HG03280 (cell line): ENCODE data around the gene ZSWIM9.
"Not testable (repeated sequence)": the region's sequence is repeated elsewhere in the genome, so short reads cannot be mapped to it uniquely, and the experiment has no call there.

Experiments used
- ATAC-seq: cut with Tn5 transposase; IDR thresholded peaks from one replicate; pipeline ENCODE4 v1.9.1; 2021; ENCODE audit warnings: mild to moderate bottlenecking, moderate library complexity; ENCODE audit not compliant: unreplicated experiment

The ZSWIM9 gene

DNA sequence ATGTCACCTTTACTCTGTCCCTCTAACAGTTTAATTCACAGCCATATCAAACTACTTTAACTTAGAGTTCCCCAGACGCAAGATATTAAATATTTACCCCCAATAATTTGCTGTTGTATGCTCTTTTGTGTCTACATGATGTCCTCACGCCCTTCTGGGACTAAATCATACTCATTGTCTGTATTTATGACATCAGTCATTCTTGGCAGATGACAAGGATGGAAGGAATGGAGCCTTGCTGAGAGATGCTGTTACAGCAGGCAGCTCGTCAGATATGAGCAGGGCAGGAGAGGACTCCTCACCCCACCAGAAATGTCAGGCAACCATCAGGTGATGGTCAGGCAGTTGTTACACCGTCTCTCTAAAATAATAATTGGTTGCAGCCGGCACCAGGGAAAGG is 43.5 kb downstream of the ZSWIM9 start:
- no peak for ATAC-seq

DNA sequence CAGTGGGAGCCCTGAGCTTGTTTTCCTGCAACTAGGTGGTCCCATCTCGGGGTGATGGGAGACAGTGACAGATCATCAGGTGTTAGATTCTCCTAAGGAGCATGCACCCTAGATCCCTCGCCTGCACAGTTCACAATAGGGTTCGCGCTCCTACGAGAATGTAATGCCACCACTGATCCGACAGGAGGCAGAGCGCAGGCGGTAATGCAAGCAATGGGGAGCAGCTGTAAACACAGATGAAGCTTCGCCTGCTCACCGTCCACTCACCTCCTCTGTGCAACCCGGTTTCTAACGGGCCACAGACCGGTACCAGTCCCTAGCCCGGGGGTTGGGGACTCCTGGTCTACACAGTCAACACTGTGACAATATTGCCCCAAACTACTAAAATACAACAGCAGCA is 46.5 kb downstream of the ZSWIM9 start:
- no peak for ATAC-seq

DNA sequence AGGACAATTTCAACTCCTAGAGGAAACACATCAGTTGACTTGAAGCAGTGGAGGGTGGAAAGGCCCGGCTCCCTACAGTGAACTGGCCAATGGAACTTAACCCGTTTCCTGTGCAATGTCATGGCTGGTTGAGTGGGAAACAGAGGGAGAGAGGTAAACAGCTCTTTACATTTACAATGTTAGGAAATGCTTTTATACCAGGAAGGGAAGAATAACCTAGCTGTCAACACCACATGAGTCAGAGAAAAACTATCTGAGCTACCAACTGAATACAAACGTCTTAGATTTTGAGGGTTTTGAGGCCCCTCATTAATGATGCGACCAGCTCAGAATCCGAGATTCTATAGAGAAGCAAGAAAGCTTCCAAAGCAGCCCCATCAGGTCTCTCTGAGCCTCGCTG is 48.5 kb downstream of the ZSWIM9 start:
- no peak for ATAC-seq

DNA sequence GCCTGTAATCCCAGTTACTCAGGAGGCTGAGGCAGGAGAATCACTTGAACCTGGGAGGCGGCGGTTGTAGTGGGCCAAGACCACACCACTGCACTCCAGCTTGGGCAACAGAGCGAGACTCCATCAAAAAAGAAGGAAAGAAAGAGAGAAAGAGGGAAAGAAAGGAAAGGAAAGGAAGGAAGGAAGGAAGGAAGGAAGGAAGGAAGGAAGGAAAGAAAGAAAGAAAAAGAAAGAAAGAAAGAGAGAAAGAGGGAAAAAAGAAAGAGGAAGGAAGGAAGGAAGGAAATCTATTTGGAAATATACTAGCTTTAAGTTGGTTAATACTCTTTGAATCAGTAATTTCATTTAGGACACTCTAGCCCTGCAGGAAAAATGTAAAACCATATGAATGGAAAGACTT is 50.3 kb downstream of the ZSWIM9 start:
- ATAC-seq, result not testable (repeated sequence)

DNA sequence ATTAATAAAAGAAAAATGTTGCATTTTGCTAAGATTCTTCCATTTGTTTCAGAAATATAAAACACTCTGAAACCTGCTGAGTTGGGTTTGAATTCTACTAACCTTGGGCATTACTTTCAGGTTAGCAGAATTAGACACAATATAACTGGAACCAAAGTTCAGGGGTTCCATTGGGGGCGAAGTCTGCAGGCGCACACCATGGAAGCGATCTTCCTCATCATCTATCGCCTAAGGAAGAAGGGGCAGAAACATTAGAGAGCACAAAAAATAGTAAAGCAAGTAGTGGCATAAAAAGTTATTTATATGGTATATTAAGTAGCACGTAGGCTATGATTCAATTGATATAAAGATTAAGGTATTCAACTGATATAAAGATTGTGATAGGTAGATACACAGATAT is 51.1 kb downstream of the ZSWIM9 start:
- no peak for ATAC-seq

DNA sequence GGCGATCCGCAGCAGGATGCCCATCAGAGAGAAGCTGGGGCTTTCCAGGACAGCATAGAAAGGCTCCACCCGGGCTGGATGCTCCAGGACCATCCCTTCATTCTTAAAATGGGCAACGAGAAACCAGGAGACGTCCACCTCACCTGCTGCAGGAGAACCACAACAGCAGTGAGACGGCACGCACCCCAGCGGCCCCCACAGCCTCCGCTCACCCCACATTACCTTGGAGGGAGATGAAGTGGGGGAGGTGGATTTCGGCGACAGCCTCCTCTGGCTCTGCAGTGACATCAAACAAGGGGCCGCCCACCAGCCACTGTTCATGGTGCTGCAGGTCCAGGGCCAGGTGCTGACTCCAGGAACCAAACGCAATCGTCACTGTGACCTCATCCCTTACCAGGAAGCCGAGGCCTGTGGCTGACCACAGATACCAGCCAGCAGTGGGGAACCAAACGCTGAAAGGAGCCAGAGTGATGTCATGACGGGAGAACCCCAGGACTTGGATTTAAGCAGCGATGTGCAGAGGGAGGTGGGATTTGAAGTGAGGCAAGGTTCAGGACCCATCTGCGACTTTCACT is 60.2 kb downstream of the ZSWIM9 start:
- ATAC-seq, result no peak

DNA sequence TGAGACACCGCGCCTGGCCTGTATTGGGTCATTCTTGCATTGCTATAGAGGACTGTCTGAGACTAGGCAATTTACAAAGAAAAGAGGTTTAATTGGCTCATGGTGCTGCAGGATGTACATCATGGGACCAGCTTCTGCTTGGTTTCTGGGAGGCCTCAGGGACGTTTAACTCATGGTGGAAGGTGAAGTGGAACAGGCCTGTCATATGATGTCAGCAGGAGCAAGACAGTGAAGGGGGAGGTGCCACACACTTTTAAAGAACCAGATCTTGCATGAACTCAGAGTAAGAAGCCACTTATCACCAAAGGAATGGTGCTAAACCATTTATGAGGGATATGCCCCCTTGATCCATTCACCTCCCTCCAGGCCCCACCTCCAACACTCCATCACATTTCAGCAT is 66.6 kb downstream of the ZSWIM9 start:
- ATAC-seq, result no peak

DNA sequence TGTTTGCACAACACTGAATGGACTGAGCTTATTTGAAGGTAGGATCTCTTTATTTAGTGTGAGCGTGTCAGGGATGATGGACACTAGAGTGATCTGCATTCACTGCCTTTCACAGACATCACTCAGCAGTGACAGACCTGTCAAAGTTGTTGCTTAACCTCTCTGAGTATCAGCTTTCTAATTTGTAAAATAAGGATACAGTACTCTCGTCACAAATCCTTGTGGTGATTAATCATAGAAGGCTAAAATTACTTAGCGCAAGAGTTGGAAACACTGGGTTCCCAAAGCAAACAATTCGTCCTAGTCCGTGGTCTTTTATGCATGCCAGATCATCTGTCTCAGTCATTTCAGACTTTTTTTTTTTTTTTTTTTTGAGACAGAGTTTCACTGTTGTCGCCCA is 68.6 kb downstream of the ZSWIM9 start:
- no peak for ATAC-seq

DNA sequence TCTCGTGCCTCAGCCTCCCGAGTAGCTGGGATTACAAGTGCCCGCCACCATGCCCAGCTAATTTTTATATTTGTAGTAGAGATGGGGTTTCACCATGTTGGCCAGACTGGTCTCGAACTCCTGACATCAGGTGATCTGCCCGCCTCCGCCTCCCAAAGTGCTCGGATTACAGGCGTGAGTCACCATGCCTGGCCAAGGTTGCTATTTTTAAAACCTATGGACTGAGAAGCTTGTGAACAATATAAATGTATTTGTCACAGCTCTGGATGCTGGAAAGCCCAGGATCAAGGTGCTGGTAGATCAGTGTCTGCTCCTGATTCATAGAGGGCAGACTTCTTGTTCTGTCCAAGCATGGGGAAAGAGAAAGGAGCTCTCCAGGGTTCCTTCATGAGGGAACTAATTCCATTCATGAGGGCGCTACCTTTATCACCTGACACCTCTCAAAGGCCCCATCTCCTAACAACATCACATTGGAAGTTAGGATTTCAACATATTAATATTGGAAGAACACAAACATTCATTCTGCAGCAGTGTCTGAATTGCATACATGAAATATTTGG is 69.2 kb downstream of the ZSWIM9 start:
- no peak for ATAC-seq

DNA sequence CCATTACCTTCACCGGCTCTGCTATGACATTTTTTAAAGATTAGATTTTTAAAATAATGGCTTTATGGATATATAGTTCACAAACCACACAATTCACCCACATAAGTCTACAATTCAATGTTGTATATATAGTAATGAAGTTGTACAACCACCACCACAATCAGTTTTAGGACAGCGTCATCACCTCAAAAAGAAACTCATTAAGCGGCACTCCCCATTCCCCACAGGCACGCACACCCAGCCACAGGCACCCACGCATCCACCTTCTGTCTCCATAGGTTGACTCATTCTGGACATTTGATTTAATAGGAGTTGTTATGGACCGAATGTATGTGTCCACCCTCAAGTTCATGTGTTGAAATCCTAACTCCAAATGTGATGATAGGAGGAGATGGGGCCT is 71.3 kb downstream of the ZSWIM9 start:
- ATAC-seq, result not testable (repeated sequence)

DNA sequence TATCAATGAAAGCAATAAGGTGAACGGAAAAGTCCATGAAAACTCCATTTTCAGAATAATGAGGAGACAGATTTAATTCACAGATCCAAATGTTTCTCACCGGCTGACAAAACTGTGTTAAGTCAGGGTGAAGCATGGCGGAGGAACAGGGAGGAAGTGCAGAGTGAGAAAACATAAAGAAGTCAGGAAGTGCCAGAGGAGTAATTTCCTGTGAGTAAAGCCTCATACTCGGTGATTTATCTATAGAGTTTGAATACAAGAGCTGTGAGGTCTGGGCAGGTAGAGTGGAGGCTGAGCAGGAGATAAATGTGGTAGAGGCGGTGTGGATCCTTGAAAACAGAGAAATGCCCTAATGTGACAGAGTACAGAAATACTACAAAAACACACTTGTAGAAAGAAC is 73.8 kb downstream of the ZSWIM9 start:
- no peak for ATAC-seq

DNA sequence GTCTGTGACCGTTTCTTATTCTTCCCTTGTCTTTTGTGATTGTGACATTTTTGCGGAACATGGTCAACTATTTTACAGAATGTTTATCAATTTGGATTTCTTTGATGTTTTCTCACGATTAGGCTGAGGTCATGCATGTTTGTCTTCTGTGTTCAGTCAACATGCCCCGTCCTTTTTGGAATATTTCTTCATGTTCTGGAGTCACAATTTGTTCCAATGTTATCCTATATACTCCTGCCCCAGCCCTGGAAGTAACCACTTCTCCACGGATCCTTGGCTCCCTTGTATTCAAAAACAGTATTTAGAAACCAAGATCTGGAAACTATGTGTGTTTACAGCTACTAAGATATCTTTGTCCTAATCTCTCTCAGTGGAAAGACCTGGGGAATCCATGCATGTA is 75.6 kb downstream of the ZSWIM9 start:
- no peak for ATAC-seq

DNA sequence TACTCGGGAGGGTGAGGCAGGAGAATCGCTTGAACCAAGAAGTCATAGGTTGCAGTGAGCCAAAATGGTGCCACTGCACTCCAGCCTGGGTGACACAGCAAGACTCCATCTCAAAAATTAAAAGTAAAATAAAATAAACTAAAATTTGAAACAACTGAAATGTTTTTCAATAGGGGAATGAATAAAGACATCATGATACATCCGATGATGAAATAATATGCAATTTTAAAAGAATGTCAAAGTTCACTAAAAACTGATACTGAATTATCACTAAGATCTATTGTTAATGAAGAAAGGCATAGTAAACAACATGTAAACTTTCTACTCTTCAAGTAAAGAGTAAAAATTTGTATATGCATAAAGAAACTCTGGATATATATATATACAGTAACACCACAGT is 76.7 kb downstream of the ZSWIM9 start:
- ATAC-seq, result no peak
